CD4-positive, alpha-beta T cell treated with Interleukin-2 at 100 ng/mL for 4 hours (primary cell): ENCODE data around the gene IMPA2.

ENCODE experiments used
- DNase-seq: peaks from one replicate; pipeline ENCODE4 v3.0.0-alpha.2; 2020; ENCODE audit warnings: low spot score

IMPA2 gene

DNA sequence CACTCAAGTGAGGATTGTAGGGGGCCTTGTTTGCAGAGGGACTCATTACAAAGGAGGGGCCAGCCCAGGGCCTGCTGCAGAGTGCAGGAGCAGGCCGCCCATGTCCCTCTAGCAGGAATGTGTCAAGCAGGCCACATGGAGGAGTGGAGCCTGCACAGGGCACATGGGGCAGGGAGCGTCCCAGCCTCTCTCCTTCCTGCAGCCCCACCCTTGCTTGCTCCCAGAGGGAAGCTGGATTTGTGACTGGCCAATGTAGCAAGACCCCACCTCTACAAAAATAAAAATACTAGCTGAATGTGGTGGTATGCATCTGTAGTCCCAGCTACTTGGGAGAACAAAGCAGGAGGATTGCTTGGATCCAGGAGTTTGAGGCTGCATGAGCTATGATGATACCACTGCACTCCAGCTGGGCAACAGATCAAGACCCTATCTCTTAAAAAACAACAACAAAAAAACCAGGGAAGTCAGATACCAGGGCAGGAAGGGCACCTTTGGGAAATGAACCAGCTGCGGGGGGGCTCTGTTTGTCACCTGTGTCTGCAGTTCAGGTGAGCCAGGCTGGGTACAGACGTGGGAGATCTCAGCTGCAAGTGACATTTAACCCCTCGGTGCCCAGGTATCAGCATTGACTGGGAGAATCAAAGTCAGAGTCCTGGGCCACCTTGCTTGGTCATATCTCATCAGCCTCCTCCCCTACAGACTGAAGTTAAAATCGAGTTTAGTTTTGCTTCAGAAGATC lies 27.7 kb downstream of the IMPA2 start:
- no peak for DNase-seq

DNA sequence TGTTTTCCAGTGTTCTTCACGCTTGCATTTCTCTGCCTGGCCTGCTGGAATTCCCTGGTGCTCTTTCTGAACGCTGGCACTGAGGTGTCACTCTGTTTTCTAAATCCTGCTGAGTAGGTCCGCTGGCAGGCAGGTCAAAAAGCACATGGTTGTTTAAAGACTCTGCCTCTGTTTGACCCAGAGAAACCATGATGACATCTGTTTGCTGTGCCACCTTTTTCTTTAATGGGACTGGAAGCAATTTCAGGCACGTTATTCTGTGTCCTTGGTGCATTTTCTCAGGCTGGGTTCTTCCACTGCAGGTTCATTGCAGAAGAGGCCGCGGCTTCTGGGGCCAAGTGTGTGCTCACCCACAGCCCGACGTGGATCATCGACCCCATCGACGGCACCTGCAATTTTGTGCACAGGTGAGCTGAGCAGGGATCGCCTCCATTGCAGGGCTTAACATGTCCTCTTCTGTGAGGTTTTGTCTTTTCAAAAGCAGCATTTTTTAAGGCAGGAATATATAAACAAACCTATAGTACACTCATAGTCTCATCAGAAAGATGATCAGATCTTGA lies 28.4 kb downstream of the IMPA2 start:
- no peak for DNase-seq

DNA sequence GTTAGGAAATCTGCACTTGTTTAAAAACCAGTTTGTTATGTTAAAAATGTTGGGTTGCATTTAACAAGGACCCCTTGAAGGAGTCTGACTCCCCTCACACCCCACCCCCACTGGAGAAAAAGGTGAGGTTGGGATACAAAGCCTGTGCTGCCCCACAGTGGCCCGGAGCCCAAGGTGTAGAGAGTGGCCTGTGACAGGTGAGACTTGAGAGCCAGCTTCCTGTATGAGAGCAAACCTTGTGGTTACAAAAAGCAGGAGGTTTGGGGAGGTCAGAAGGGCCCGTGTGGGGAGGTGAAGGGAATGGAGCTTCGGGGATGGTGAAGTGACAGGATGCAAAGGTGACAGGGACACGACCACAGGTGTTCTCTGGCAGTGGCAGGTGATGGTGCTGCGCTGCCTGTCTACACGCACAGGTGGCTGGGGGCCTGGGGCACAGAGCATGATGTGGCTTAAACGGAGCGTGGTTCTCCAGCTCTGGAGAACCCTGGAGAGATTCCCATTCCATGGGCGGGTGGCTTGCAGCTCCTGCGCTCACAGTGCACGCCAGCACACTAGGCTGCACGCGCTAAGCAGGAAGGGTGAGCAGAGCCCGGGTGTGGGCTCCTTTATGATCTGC lies 29.0 kb downstream of the IMPA2 start:
- DNase-seq = no peak

DNA sequence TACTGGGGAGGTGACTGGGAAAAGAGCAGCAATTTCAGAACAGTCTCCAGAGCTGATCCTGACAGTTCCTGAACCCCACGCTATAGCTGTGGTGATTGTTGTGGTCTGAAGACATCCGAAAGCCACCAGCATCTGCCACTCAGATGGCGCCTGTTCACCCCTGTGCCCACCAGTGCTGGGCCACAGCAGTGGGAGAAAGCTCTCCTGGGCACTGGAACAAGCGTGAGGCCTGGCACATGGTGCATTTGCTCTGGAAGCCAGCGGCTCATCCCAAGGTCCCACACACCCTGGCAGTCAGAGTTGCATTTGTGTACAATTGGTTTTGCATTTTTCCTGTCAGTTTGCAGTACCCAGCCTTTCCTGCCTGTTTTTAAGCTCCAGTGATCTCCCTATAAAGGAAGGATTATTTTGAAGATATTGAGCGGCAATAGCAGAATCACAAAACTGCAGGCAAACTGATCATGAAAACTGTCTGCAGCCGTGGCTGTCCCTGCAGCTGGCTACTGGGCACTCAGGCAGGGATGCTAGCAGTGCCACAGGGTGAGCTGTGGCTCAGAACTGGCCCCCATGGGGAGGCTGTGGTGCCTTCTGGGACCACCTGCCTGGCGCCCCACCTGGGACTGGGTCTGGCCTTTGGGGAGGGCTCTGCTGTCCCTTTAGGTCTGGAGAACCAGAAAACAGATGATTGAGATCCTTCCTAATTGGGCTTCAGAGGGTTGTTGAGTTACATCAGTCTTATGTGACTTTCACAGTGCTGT lies 30.1 kb downstream of the IMPA2 start:
- DNase-seq = no peak

DNA sequence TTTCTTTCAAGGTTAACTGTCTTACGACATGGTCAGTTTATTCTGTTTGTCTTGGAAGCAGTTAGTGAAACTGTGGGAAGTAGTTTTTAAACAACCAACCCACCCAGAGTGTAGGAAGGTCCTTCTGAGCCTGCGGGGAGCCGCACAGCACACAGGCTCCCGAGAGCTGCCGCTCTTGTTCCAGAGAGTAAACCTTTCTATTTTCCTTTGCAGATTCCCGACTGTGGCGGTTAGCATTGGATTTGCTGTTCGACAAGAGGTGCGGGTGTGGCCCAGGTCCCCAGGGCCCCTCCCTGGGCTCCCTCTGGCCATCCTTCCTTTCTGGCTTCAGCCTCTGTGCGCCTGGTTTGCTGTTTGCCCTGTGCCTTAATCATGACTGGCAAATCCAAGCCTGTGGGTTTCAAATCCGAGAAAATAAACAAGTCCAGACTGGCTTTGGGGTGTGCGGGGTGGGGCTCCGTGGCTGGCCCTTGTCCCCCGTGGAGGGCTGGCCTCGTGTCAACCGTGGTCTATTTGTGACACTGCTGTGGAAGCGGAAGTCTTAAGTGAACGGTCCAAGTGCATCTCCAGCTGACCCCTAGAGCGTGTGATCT lies 30.7 kb downstream of the IMPA2 start:
- DNase-seq = no peak

DNA sequence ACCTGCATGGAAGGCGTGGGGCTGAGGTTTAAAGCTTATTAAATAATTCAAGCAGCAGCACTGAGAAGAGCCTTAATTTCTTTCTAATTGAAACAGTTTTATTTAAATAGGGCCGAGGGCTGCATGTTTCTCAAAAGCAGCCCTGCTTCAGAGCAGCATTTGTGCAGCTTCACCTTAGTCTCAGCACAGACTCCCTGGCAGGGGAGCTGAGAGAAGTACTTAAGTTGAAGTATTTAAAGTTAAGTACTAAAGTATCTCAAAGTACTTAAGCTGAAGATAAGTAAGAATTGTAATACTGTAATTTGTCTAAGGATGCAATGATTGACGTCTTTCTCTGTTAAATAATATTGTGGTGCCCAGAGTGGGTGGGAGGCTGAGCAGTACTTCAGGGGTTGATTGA lies 31.4 kb downstream of the IMPA2 start:
- DNase-seq = no peak

DNA sequence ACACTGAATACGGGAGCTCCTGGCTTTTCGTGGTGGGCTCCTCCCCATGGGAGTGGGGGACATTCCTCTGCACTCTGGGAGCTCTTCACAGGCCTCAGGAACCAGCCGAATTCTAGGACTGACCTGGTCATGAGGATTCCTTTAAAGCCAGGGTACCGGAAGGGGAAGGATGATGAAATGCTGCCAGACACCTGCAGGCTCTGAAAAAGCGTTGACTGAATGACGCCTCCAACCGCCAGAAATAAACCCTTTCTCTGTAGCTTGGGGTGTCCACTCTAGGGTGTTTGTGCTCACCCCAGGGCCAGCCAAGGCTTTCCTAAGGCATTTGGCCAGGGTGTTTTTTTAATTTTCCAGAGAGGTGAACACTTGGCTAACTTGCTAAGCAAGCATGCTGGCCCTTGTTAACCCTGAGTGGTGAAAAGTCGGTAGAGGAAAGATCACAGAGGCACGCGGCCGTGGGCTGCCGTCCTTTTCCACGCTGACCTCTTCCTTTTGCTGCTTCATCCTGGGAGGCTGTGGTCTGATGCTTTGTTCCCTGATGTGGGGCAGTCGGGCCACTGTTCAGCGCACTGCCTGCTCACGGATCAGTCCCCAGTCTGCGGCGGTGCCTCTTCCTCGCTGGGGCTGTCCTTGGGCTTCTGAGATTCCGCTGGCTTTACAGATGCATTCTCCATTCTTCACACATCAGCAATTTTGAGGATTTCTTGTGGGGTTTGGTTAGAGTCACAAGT lies 32.0 kb downstream of the IMPA2 start:
- no peak for DNase-seq

DNA sequence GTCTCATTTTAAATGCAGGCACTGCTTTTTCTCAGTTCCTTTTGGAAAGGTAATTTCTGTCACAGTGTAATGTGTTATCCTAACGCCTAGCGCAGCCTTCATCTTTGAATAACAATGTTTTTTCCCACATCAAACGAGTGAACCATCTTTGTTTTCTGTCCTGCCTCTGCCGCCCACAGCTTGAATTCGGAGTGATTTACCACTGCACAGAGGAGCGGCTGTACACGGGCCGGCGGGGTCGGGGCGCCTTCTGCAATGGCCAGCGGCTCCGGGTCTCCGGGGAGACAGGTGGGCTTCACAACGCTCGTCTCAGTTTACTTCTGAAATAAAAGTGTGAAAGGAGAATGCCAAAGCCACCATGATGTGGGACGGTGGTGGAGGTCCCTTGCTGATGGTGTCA lies 32.8 kb downstream of the IMPA2 start:
- no peak for DNase-seq

DNA sequence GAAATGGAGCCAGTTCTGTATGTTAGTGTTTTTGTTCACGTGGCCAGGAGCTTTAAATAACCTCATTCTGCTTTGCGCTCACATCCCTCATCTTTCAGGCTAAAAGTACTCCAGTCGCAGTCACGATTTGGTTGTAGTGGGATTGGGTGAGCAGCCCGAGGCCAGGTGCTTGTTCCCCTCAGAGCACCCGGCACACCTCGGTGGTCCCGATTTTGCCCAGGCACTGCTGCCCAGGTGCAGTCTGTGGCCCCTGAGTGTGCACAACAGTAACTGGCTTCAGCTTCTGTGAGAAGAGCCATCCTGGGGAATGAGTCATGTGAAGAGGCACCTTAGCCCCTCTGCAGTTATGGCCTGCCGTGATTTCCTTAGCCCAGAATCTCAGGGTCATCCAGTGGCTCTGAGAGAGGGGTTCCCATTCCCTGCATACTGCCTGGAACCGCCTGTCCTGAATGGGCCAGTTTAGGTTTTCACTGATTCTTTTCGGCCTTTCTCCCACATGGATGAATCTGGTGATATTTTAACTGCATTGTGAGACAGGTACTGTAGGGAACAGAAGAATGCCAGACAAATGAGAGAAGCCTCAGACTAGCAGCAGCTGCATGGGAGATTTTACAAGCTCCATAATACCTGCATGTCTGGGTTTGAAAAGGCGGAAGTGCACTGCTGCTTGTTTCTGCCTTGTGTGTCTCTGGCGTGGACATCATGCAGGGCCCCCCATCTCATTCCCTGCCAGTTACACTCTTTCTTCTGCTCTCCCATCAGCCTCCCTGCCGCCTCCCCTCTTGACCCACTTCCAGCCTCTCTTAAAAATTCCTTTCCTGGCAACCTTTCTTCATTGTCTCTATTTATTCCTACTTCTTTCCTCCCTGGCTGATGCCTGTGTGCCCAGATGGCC lies 33.5 kb downstream of the IMPA2 start:
- no peak for DNase-seq

DNA sequence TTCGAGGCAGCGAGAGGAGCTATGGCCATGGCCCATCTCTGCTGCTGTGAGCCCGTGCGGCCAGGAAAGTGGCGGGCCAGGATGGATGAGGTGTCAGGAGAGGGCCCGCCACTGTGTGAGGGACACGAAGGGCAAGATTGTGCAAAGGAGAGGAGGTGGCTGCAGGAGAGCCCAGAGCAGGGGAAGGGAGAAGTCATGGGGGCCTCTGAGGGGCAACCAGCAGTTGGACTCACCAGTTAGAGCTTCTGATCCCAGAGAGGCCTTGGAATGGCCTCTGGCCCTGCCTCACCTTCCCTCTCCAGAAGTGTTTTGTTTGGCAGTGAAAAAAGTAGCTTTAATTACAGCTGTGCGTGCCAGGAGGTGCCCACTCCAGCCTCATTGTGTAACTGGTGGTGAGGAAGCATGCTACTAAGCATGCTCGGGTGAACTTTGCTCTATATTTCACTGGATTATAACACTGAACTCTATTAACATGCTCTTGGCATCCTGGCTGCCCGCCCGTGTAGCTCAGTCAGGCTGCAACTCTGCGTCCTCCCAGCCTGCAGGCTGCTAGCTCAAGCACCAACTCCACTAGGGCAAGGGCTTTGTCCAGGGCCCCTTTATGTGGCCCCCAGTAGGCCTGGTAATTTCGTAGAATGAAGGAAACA lies 34.2 kb downstream of the IMPA2 start:
- DNase-seq = no peak

DNA sequence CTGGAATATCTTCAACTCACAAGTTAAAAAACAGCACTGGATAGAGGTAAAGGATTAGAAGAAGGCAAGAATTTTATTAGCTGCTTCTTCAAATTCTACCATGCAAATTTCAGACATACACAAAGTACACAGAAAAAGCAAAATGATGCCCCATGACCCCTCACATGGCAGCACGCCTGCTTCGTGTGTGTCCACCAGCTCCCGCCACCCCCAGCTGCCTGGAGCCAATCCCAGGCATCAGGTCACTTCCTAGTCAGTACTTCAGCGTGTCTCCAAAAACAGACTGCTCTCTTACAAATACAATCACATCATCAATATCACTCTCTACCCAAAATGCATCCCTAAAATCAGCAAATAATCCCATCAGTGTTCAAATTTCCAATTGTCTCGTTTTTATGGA lies 35.8 kb downstream of the IMPA2 start:
- DNase-seq = no peak

DNA sequence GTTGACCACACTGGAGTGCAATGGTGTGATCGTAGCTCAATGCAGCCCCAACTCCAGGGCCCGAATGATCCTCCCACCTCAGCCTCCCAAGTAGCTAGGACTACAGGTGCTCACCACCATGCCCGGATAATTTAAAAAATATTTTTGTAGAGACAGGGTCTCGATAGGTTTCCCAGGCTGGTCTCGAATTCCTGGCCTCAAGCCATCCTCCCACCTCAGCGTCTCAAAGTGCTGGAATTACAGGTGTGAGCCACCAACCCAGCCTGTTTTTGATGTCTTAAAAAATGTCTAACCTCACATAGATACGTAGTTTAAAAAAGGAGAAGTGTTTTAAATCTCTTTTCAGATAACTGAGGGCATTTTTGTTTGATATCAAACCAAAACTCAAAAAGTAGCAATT lies 37.6 kb downstream of the IMPA2 start:
- DNase-seq = no peak

DNA sequence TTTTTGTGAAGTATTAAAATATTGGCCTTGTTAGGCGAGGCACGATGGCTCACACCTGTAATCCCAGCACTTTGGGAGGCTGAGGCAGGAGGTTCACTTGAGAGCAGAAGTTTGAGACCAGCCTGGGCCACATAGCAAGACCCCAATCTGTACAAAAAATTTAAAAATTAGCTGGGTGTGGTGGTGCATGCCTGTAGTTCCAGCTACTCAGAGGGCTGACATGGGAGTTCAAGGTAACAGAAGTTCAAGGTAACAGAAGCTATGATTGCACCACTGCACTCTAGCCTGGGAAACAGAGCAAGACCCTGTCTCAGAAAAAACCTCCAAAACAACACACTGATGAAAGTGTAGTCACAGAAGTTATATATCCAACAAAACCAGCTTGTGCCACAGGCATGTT lies 39.8 kb downstream of the IMPA2 start:
- no peak for DNase-seq

DNA sequence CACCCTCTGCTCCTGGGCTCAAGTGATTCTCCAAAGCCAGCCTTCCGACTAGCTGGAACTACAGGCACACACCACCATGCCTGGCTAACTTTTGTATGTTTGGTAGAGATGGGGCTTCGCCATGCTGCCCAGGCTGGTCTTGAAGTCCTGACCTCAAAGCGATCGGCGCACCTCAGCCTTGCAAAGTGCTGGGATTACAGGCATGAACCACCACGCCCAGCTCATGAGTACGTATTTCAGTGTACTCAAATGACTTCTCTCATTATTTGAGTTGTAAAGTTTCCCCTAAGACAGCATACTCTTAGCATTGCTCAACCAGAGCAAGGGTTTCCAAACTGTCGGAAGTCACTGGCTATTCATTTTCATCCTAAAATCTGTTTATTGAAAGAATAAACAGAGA lies 40.3 kb downstream of the IMPA2 start:
- DNase-seq = no peak

DNA sequence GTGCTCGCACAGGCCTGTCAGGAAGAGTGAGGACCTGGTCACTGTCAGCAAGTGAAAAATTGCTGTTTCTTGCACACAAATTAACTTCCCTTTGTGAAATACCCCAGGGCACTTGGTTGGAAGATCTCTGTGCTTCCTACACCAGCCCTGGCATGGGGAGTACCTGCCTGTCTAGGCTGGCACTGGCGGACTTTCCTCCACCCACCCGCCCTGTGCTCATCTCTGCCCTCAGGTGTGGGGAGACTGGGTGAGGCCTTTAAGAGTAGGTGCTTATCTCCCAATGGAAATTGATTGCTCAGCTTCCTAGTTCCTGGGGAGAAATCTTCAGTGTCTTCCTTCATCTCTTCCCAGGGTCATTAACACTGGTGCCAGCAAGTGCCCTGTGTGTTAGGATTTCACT lies 42.1 kb downstream of the IMPA2 start:
- DNase-seq = no peak

DNA sequence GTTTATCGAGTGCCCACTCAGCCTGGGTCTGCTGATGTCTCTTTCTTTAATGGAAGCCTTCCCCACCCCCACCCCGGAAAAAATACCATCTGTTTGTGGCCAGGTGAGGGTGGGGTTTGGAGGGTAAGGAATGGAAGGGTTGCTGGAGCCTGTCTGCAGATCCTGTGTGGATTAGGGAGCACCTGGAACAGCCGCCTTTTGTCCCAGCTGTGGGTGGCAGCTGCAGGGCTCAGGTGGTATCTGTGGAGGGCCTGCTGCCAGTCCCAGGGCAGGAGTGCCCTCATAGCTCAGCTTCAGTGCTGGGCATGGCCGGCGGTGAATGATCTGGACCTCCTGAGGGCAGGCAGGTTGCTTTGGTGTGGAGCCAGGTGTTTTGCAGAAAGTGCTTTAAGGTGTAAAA lies 45.3 kb downstream of the IMPA2 start:
- no peak for DNase-seq

DNA sequence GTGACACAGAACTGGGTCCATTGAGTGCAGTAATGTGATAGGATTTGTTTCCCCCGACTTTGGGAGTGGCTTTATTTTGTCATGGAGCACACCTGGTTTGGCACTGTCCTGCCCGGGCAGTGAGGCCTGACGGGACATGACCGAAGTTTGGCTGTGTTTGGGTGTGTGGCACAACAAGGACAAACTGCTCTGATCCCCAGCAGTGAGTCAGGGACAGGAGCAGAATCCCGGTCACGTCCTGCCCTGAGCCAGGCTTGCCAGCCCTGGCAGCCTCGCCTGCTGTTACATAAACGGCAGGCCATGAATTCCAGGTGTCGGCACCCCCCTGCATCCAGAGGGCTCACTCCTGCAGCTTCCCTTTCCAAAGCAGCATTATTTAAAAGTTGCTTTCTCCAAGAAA lies 45.7 kb downstream of the IMPA2 start:
- no peak for DNase-seq

DNA sequence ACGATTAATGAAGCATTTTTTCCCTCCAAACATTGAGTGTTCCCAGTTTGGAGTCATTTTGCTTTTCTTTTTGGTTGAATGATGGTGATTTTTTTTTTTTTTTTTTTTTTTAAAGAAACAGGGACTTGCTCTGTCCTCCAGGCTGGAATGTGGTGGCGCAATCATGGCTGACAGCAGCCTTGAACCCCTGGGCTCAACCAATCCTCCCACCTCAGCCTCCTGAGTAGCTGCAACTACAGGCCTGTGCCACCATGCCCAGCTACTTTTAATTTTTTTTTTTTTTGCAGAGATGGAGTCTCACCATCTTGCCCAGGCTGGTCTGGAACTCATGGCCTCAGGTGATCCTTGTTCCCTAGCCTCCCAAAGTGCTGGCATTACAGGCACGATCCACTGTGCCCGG lies 46.2 kb downstream of the IMPA2 start:
- no peak for DNase-seq

DNA sequence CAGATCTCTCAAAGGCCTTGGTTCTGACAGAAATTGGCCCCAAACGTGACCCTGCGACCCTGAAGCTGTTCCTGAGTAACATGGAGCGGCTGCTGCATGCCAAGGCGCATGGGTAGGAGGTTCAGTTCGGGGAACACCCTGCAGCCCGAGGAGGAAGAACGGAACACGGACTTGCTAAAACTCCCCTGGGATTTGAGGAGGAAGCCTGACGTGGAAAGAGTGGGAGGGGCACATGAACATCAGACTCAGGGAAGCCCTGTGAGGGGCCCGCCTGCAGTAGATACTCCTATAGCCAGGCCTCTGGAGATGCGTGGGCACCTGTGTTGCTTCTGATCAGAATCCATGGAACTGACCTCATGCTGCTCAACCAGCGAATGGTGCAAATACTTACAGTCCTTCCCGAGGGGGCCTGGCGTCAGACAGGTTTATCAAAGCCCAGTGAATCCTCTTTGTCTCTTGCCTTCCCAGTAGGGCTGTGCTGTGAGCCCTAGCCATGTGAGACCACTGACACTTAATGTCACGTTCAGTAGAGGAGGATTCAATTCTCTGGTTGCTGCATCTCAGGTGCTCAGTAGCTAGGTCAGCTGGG lies 46.8 kb downstream of the IMPA2 start:
- DNase-seq = no peak

DNA sequence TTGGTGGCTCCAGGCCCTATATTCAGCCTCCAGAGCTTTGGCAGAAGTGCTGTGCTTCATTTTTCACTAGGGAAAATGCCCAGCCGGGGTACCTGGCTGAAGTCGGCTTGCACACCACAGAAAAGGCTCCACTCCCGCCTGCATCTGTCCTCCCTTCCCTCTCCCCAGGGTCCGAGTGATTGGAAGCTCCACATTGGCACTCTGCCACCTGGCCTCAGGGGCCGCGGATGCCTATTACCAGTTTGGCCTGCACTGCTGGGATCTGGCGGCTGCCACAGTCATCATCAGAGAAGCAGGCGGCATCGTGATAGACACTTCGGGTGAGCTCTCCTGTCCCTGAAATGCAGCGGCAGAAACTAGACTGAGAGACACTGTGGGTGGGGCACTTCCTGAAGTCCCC lies 47.4 kb downstream of the IMPA2 start:
- DNase-seq = no peak
